HG03439 (cell line): ENCODE measurements around the gene ASB2.

ENCODE experiments used
- ATAC-seq: cut with Tn5 transposase; IDR thresholded peaks from one replicate; pipeline ENCODE4 v1.9.1; 2021; ENCODE audit warnings: mild to moderate bottlenecking, moderate library complexity; ENCODE audit not compliant: unreplicated experiment

ASB2 gene

GRCh38 chr14:93950948-93951634, 25.3 kb downstream of the ASB2 start:
- ATAC-seq = no peak

GRCh38 chr14:93949511-93950075, 26.8 kb downstream of the ASB2 start:
- no peak for ATAC-seq

- no peak for ATAC-seq
These were observed 29.1 kb downstream of the ASB2 start for GRCh38 chr14:93947282-93947681.

GRCh38 chr14:93946541-93947090, 29.8 kb downstream of the ASB2 start:
- ATAC-seq = no peak

GRCh38 chr14:93946104-93946503, 30.3 kb downstream of the ASB2 start:
- no peak for ATAC-seq

- no peak for ATAC-seq
These were observed 31.3 kb downstream of the ASB2 start for GRCh38 chr14:93945070-93945399.

GRCh38 chr14:93944348-93945069, 31.9 kb downstream of the ASB2 start:
- ATAC-seq = no peak

GRCh38 chr14:93943930-93944329, 32.4 kb downstream of the ASB2 start:
- ATAC-seq = no peak

- ATAC-seq = no peak
These were observed 33.3 kb downstream of the ASB2 start for GRCh38 chr14:93943052-93943451.

GRCh38 chr14:93941293-93941910, 35.0 kb downstream of the ASB2 start:
- no peak for ATAC-seq

GRCh38 chr14:93940437-93940836, 35.9 kb downstream of the ASB2 start:
- ATAC-seq = no peak

- ATAC-seq = peak; percentile 94
These were observed 36.8 kb downstream of the ASB2 start for GRCh38 chr14:93939304-93940229.

- ATAC-seq = no peak
These were observed 37.5 kb downstream of the ASB2 start for GRCh38 chr14:93938751-93939303.

- ATAC-seq = no peak
These were observed 38.9 kb downstream of the ASB2 start for GRCh38 chr14:93937519-93937918.

GRCh38 chr14:93936926-93937325, 39.4 kb downstream of the ASB2 start:
- ATAC-seq = no peak

GRCh38 chr14:93936245-93936644, 40.1 kb downstream of the ASB2 start:
- ATAC-seq = no peak

GRCh38 chr14:93935213-93935612, 41.2 kb downstream of the ASB2 start:
- ATAC-seq = no peak

- no peak for ATAC-seq
These were observed 43.7 kb downstream of the ASB2 start for GRCh38 chr14:93932642-93933041.

- ATAC-seq = no peak
These were observed 45.4 kb downstream of the ASB2 start for GRCh38 chr14:93930989-93931307.

GRCh38 chr14:93930296-93930988, 45.9 kb downstream of the ASB2 start:
- no peak for ATAC-seq
